NCI-H146 (cell line): ENCODE measurements around the gene SORBS2.

Experiments
- DNase-seq: peaks from one replicate; lab custom pipeline; 2025; lab: John Stamatoyannopoulos, UW

Gene SORBS2

GRCh38 chr4:185774845-185775680 is 36.9 kb downstream of the SORBS2 start:
- no peak for DNase-seq

GRCh38 chr4:185774131-185774653 is 37.8 kb downstream of the SORBS2 start:
- no peak for DNase-seq

- no peak for DNase-seq
Measured at GRCh38 chr4:185773419-185773818, 38.6 kb downstream of the SORBS2 start.

GRCh38 chr4:185772391-185773093 is 39.5 kb downstream of the SORBS2 start:
- no peak for DNase-seq

GRCh38 chr4:185771711-185772390 is 40.1 kb downstream of the SORBS2 start:
- no peak for DNase-seq

GRCh38 chr4:185767528-185767927 is 44.5 kb downstream of the SORBS2 start:
- no peak for DNase-seq

- DNase-seq = no peak
Measured at GRCh38 chr4:185764876-185765275, 47.1 kb downstream of the SORBS2 start.

- no peak for DNase-seq
Measured at GRCh38 chr4:185761352-185762235, 50.4 kb downstream of the SORBS2 start.

GRCh38 chr4:185758807-185759206 is 53.2 kb downstream of the SORBS2 start:
- no peak for DNase-seq

GRCh38 chr4:185755451-185755850 is 56.5 kb downstream of the SORBS2 start:
- DNase-seq = no peak

- peak; percentile 32 for DNase-seq
Measured at GRCh38 chr4:185754961-185755360, 57.0 kb downstream of the SORBS2 start.

GRCh38 chr4:185752872-185753271 is 59.1 kb downstream of the SORBS2 start:
- DNase-seq = no peak

- no peak for DNase-seq
Measured at GRCh38 chr4:185749858-185750257, 62.1 kb downstream of the SORBS2 start.

- DNase-seq = no peak
Measured at GRCh38 chr4:185748901-185749390, 63.0 kb downstream of the SORBS2 start.

GRCh38 chr4:185745891-185746290 is 66.1 kb downstream of the SORBS2 start:
- no peak for DNase-seq

- DNase-seq = no peak
Measured at GRCh38 chr4:185744946-185745345, 67.0 kb downstream of the SORBS2 start.

- DNase-seq = no peak
Measured at GRCh38 chr4:185744488-185744862, 67.5 kb downstream of the SORBS2 start.

GRCh38 chr4:185743722-185744487 is 68.1 kb downstream of the SORBS2 start:
- DNase-seq = no peak

- no peak for DNase-seq
Measured at GRCh38 chr4:185742766-185743165, 69.2 kb downstream of the SORBS2 start.

GRCh38 chr4:185741795-185742194 is 70.2 kb downstream of the SORBS2 start:
- no peak for DNase-seq

GRCh38 chr4:185740471-185740873 is 71.5 kb downstream of the SORBS2 start:
- DNase-seq = no peak
